GM12875 (cell line): ENCODE results near the gene GART.
A peak's percentile ranks its signal among the peaks of the same experiment; 100 is the strongest.
"Not testable (repeated sequence)": the region's sequence is repeated elsewhere in the genome, so short reads cannot be mapped to it uniquely, and the experiment has no call there.

Experiments
- H3K4me3 ChIP-seq: one replicate; pipeline ENCODE4 v1.5.1; 2011; ENCODE audit warnings: low read depth, low read length, control low read depth
- TF ChIP-seq, protein P1 (sequence below): IDR thresholded peaks from 2 replicates; pipeline ENCODE4 v1.5.1; 2011; ENCODE audit warnings: low read depth, mild to moderate bottlenecking, control low read depth, inconsistent platforms, low read length, moderate library complexity, borderline replicate concordance; ENCODE audit not compliant: insufficient read depth

The GART gene

DNA sequence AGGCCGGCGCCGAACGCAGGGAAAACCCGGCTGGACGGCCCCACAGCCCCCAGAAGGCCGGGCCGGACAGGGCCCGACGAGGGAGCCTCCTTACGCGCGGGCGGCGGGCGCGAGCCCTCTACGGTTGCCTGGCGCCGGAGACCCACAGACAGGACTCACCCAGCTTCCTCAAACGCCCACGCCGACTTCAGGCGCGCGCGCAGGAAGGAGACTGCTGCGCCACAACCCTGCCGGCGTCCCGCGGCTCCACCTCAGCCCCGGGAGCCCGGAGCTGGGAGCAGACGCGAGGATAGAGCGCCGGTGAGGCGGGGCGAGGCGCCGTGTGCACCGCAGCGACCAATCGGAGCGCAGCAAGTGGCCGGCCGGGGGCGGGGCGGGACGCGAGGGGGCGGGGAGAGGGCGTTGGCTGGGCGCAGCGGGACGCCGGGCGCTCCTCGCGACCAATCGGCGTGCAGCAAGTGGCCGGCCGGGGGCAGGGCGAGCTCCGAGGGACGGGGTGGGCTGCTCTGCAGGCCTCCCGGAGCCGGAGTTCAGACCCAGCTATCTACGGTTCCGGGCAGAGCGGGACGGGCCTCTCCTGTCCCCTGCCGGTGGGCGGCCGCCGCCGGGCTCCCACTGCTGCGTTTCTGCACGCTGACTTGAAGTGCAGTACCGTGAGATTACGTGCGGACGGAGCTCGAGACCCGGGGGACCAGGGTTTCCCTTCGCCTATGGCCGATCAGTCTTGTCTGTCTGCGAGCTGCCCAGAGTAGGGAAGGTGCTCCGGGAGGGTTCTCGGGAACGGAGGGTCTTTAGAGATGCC lies 62.0 kb downstream of the GART start, which contains the start of gene TMEM50B:
Gene TMEM50B (minus strand): TSS at position 296 of the 802 bp plus-strand sequence. CDS start 11,089 bp downstream, outside the sequence.
- peak within 1 kb of the TSS; percentile 97 for H3K4me3 ChIP-seq
- TF ChIP-seq, protein P1, sequence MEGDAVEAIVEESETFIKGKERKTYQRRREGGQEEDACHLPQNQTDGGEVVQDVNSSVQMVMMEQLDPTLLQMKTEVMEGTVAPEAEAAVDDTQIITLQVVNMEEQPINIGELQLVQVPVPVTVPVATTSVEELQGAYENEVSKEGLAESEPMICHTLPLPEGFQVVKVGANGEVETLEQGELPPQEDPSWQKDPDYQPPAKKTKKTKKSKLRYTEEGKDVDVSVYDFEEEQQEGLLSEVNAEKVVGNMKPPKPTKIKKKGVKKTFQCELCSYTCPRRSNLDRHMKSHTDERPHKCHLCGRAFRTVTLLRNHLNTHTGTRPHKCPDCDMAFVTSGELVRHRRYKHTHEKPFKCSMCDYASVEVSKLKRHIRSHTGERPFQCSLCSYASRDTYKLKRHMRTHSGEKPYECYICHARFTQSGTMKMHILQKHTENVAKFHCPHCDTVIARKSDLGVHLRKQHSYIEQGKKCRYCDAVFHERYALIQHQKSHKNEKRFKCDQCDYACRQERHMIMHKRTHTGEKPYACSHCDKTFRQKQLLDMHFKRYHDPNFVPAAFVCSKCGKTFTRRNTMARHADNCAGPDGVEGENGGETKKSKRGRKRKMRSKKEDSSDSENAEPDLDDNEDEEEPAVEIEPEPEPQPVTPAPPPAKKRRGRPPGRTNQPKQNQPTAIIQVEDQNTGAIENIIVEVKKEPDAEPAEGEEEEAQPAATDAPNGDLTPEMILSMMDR = peak; percentile 40

DNA sequence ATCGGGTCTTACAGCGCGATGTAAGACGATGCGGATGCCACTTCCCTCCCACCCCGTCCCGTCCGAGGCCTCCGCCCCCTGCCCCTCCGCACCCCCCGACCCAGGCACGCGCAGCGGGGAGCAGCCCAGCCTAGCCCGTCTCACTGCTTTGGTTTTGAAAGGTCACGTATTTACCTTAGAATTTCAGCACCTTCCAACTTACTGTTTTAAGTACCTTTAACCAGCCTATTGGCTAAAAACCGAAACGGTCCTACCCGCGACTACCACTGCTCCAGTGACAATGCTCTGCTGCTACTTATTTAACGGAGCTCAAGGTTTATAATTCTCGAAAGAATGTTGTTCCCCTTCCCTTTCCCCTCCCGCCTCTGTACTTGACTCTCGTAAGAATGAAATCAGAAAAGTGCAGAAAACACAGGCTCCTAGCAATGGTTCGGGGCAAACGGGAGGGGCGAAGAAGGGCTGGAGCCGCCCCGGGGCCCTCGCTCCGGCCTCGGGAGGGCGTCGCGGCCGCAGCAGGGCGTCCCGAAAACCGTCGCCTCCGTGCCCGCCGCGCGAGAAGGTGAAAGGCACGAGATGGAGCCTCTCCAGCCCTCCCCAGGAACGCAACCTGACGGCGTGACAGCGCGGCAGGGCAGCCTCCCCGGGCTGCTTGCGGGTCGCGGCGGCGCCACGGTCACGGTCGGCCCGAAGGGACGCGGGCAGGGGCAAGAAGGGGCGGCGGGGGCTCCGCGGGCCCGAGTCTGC lies 62.8 kb downstream of the GART start:
- H3K4me3 ChIP-seq = peak overlapping the region; percentile 97
- TF ChIP-seq, protein P1 = no peak; the same call in 1 of the 2 replicates

DNA sequence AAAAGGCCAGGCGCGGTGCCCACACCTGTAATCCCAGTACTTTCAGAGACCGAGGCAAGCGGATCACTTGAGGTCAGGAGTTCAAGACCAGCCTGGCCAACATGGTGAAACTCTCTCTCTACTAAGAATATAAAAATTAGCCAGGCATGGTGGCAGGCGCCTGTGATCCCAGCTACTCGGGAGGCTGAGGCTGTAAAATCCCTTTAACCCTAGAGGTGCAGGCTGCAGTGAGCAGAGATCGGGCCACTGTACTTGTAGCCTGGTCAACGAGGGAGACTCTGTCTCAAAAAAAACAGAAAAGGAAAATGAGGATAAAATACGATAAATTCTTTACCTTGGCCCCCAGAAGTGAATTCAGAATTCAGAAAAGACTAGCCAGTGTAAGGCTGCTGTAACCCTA lies 63.7 kb downstream of the GART start:
- TF ChIP-seq, protein P1 = no peak
- peak overlapping the region; percentile 97 for H3K4me3 ChIP-seq

DNA sequence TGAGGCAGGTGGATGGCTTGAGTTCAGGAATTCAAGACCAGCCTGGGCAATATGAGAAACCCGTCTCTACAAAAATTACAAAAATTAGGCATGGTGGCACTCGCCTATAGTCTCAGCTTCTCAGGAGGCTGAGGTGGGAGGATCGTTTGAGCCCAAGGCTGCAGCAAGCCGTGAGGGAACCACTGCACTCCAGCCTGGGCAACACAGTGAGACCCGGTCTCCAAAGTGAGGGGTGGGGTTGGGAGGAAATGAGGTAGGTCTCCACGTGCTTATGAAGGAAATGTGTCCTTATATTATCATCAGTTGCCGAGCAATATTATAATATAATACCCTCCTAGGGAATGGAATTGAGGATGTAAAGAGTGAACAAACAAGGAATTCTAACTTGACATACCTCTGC lies 64.9 kb downstream of the GART start:
- TF ChIP-seq, protein P1 = no peak

DNA sequence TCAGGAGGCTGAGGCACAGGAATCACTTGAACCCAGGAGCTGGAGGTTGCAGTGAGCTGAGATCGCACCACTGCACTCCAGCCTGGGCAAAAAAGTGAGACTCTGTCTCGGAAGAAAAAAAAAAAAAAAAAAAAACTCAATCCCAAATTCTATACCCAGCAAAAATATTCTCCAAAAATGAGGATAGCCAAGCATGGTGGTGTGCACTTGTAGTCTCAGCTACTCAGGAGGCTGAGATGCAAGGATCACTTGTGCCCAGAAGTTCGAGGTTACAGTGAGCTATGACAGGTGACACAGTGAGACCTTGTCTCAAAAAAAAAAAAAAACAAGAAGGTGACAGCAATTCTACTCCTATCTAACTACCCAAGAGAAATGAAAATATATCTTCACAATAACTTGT lies 68.6 kb downstream of the GART start:
- no peak overlapping the region for H3K4me3 ChIP-seq
- TF ChIP-seq, protein P1 = no peak

More for the DNA sequence above, 64.9 kb downstream of the GART start:
- no peak overlapping the region for H3K4me3 ChIP-seq

DNA sequence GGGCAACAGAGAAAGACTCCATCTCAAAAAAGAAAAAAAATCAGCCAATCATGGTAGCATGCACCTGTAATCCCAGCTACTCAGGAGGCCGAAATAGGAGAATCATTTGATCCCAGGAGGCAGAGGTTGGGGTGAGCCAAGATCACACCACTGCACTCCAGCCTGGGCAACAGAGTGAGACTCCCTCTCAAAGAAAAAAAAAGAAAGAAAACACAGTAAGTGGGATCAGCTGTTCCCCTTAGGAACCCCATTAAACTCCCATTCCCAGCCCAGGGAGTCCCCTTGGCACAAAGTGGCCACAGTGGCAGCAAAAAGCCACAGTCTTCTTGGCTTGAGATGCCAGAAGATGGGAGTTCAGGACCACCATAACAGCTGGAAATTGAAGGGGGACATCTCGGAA lies 71.2 kb downstream of the GART start:
- no peak overlapping the region for H3K4me3 ChIP-seq
- TF ChIP-seq, protein P1 = no peak

DNA sequence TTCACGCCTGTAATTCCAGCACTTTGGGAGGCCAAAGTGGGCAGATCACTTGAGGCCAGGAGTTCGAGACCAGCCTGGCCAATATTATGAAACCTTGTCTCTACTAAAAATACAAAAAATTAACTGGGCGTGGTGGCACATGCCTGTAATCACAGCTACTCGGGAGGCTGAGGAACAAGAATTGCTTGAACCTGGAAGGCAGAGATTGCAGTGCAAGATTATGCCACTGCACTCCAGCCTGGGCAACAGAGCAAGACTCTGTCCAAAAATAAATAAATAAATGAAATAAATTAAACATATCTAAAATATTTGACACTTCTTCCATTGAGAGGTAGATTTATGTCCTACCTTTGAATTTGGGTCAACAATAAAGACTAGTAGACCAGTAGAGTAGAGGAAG lies 72.7 kb downstream of the GART start:
- not testable (repeated sequence) for H3K4me3 ChIP-seq
